BE2C (cell line): ENCODE data around the gene PRR20B.
"Not testable (repeated sequence)": the region's sequence is repeated elsewhere in the genome, so short reads cannot be mapped to it uniquely, and the experiment has no call there.

ENCODE experiments used
- DNase-seq: peaks from one replicate; pipeline ENCODE4 v3.0.0-alpha.2; 2020
- H3K27me3 ChIP-seq: fragments of 250-450 bp; sonication (Bioruptor Pico); 2 replicates; pipeline ENCODE4 v1.5.1; 2020; ENCODE audit warnings: mild to moderate bottlenecking
- H3K36me3 ChIP-seq: fragments of 250-450 bp; sonication (Bioruptor Pico); 2 replicates; pipeline ENCODE4 v1.5.1; 2020; ENCODE audit warnings: mild to moderate bottlenecking
- H3K4me1 ChIP-seq: fragments of 250-450 bp; sonication (Bioruptor Pico); 2 replicates; pipeline ENCODE4 v1.5.1; 2020
- H3K4me3 ChIP-seq: 2 replicates; pipeline ENCODE4 v1.5.1; 2011; ENCODE audit warnings: low read depth, low read length
- H3K9me3 ChIP-seq: fragments of 250-450 bp; sonication (Bioruptor Pico); 2 replicates; pipeline ENCODE4 v1.5.1; 2020
- CTCF ChIP-seq: IDR thresholded peaks from 2 replicates; pipeline ENCODE4 v1.5.1; 2012; ENCODE audit warnings: mild to moderate bottlenecking, low read depth, low read length

The PRR20B gene

GRCh38 chr13:57148106-57148505, 818 bp downstream of the PRR20B start:
- not testable (repeated sequence) for DNase-seq, H3K9me3 ChIP-seq, H3K4me3 ChIP-seq, H3K4me1 ChIP-seq, H3K27me3 ChIP-seq, H3K36me3 ChIP-seq

- not testable (repeated sequence) for DNase-seq
These were observed 6.5 kb downstream of the PRR20B start, which contains the start of gene PRR20C for GRCh38 chr13:57153761-57154160. TSS of gene PRR20C (plus strand) at chr13:57154061. CDS start at chr13:57154448, 387 bp downstream.

GRCh38 chr13:57160332-57160731, 13.0 kb downstream of the PRR20B start, which contains the start of gene PRR20D:
TSS of gene PRR20D (plus strand) at chr13:57160632. CDS start at chr13:57161019, 387 bp downstream.
- H3K36me3 ChIP-seq, DNase-seq, H3K4me3 ChIP-seq, H3K9me3 ChIP-seq, H3K4me1 ChIP-seq, H3K27me3 ChIP-seq: not testable (repeated sequence)

More at GRCh38 chr13:57153761-57154160, 6.5 kb downstream of the PRR20B start, which contains the start of gene PRR20C:
- not testable (repeated sequence) for H3K4me1 ChIP-seq, H3K36me3 ChIP-seq, H3K27me3 ChIP-seq, H3K4me3 ChIP-seq, H3K9me3 ChIP-seq

GRCh38 chr13:57166897-57167296, 19.6 kb downstream of the PRR20B start, which contains the start of gene PRR20E:
TSS of gene PRR20E (plus strand) at chr13:57167197. CDS start at chr13:57167584, 387 bp downstream.
- not testable (repeated sequence) for H3K9me3 ChIP-seq, H3K27me3 ChIP-seq, H3K4me1 ChIP-seq, DNase-seq, H3K36me3 ChIP-seq, H3K4me3 ChIP-seq

- no peak for TF ChIP-seq CTCF
- no peaks in the 10 kb centered on the region; the same call in 1 of the 2 replicates for H3K27me3 ChIP-seq
- H3K36me3 ChIP-seq = no peaks in the 10 kb centered on the region
- no peak overlapping the region for H3K4me3 ChIP-seq
- no peaks in the 10 kb centered on the region for H3K4me1 ChIP-seq
- no peak for DNase-seq
- H3K9me3 ChIP-seq = no peaks in the 10 kb centered on the region
These were observed 44.4 kb downstream of the PRR20B start for GRCh38 chr13:57191667-57192066.
